CD1c-positive myeloid dendritic cell (primary cell): ENCODE measurements around the gene PTPN22.

ENCODE experiments used
- DNase-seq: peaks from one replicate; pipeline ENCODE4 v3.0.0-alpha.2; 2016; ENCODE audit errors: extremely low spot score

The PTPN22 gene

DNA sequence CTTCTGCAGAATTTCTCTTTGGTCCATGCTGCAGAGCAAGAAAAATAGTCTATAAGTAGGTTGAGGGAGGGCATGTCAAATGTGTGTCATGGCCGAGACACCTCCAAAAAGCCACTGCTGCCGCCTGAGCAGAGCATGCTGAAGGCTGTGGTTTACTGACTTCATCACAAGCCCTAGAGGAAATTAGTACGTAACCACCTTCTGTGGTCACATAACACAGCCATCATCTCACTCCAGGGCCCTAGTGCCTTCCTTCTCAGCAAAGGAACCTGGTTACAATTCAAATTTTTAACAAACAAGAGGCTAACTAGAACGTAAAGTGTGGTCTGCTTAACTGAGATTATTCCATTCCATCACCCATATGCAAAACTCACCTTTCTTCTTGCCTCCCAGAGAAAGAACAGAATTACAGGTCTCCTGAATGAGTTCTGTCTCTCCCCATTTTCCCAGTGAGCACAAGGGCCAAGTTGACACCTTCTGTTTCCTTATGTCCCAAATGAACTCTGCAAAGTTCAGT lies at the start of gene PTPN22:
PTPN22 (minus strand) TSS at position 116 of the 517 bp plus-strand sequence.
- peak; percentile 89 for DNase-seq

DNA sequence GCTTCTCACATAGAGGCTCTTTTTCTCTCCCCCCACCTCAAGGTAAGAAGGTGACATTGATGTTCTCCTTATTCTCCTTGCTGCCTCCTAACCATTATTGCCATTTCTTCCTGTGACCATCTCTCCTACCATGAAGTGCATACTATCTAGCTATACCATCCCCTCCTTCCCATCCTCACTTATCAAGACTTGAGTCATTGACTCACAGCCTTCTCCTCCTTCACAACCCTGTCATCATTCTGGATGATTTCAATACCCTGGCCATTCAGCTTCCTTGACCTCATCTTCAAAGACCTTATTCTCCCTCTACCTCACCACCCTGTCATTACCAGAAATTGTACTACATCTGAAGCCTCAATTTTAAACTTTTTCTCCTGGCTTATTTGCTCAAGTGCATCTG lies 46.7 kb upstream of the PTPN22 start:
- DNase-seq: no peak

DNA sequence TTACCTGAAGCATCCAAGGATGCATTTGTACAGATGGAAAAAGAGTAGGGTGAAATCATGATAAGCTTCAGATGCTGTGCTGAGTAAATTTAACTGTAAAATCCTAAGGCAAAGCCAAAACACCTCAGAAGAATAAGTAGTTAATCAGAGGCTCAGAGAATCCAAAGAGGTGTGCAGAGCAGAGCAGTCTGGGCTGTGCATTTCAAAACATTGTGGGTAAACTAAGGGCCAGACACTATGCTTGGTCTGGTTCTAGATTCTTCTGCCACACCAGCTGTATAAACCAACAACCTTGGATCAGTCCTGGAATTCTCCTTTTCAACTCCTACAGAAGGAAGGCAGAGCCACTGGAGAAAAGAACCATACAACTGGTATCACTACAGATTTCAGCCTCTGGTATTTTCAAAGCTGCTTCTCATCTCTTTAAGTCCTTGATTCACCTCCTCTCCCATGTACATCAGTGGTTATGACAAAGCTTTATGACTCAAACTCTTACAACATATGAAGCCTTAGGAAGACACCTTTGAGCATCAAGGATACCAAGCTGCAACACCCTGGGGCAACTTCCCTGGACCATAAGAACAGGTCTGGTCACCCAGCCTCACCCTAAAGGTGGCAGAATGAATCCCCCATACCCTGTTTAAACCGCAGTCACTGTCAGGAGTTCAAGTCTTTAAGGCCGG lies 46.0 kb upstream of the PTPN22 start:
- DNase-seq: no peak

DNA sequence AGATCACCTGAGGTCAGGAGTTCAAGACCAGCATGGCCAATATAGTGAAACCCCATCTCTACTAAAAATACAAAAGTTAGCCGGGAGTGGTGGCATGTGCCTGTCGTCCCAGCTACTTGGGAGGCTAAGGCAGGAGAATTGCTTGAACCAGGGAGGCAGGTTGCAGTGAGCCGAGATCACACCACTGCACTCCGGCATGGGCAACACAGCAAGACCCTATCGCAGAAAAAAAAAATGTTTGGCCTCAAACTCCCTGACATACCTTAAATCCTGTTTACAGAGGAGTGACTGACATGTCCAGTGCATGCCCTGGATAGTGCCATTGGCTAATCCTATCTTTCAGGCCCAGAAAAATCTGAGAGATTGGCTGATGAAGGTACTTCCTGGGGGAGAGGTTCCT lies 45.5 kb upstream of the PTPN22 start:
- no peak for DNase-seq

DNA sequence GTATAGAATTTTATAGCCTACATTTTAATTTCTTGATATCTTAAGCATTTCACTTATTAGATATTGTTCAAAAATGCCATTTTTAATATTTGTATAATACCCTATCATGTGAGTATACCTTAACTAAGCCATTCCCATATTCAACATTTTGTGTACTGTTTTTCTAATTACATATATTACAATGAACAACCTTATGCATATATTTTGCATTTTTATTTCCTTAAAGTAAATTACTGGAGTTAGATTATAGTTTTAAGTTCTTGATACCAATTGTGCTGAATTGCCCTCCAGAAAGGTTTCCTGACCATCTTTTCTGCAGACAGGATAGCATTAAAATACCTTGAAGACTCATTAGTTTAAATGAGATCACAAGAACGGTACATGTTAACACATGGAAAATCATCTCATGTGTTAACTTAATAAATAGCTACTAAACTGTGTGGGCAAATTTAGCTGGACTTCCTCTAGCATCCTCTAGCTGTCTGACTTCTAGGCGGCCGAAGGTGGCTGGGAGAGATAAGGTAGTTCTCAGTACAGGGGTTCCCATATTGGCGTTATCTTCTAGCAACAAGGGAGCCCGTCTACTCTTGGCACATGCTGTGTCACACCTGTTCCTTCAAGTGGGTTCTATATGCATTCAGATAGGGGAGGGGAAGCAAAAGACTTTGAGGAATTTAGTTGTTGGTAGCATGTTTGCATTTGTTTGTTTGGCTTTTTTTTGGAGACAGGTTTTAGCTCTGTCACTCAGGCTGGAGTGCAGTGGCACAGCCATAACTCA lies 42.6 kb upstream of the PTPN22 start:
- DNase-seq: no peak

DNA sequence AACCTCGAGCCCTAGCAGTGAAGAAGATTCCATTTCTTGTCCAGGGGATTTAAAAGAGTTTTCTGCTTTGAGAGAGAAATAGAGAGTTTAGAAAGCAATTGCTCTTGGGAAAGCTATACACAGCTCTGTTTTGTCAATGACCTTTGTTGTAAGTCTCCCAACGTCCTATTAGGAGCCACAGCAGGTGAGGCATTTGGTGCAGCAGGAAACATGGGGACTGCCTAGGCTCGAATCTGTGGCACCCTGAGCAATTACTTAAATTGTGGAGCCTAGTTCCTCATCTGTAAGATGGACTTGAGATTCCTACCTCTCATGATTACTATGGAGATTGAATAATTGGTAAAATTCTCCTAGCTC lies 41.8 kb upstream of the PTPN22 start:
- no peak for DNase-seq

DNA sequence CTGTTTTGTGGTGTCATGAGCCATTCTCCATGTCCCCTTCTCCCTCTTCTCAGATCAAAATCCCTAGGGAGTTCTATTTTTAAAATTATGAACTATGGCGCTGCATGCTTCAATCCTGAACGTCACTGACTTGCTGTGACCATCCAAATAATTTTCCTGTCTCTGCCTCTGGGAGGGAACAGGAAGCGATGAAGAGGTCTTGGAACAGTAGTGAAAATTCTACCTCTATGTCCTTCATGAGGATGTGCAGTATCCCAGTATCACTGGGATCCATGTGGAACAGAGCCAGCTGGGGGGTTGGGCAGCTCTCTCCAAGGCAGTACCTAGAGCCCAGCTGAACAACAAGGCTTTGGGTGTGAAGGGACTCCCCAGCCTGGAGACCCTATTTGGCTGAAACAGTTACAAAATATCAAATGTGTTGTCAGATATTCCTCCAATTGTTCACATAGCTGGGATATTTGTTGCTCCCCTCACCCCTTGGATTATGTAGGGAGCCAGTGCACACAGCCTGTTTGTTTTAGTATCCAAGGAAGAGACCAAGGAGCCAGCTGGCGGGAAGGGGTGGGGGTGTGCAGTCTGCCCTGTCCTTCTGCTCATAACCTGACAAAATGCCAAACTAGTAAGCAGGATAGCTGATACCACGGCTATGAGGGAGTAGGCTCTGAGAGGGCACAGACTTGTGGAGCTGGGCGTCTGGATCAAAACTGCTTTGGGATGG lies 41.2 kb upstream of the PTPN22 start:
- no peak for DNase-seq

DNA sequence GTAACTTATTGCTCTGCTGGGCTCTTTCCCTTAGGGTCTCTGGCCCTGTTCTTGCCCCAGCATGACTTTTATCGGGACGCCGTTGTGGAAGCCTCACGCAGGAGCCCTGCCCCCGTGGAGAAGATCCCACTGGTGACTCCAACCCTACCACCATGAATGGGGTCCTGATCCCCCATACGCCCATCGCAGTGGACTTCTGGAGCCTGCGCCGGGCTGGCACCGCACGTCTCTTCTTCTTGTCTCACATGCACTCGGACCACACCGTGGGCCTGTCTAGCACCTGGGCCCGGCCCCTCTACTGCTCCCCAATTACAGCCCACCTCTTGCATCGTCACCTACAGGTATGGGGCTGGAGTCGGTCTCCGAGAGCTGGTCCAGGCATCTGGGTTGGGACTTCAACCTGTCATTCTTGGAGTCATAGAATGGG lies 33.9 kb upstream of the PTPN22 start:
- DNase-seq: no peak

DNA sequence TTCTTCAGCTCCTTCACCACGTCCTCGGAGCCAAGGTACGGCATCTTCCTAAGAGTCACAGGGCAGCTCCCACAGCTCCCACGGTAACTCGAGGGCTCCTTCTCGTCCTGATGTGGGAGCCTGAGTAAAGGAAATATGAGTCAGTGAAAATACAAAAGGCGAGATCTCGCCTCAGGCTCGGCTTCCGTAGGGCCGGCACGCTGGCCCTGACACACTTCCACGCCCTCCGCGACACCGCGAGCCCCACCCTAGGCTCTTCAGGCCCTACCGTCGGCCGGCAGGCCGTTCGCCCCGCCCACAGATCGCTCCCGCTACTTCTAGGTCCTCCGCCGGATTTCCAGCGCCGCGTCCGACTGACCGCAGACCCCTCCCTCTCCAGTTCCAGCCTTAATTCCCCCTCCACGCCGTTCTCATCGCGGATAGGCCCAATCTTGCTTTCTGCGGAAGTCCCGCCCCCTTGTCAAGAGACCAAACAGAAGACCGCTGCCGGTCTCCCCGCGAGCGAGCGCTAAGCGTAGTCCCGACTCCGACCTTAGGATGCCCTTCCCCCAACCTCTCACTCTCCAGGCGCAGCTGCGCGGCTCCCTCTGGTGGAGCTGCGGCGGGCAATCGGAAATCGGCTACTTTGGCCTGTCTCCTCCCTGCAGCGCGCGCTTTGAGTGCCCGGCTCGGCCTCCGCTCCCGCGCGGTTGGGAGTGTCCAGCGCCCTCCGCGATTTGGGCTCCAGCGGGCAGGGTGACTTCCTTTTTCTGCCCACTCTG lies 33.3 kb upstream of the PTPN22 start, which contains the start of the genes AP4B1 and DCLRE1B:
AP4B1 (minus strand) TSS at position 126 of the 761 bp plus-strand sequence; CDS start at position 44, 82 bp downstream.
DCLRE1B (plus strand) TSS at position 653 of the 761 bp plus-strand sequence. CDS start 261 bp downstream, outside the sequence.
- peak; percentile 99 for DNase-seq

DNA sequence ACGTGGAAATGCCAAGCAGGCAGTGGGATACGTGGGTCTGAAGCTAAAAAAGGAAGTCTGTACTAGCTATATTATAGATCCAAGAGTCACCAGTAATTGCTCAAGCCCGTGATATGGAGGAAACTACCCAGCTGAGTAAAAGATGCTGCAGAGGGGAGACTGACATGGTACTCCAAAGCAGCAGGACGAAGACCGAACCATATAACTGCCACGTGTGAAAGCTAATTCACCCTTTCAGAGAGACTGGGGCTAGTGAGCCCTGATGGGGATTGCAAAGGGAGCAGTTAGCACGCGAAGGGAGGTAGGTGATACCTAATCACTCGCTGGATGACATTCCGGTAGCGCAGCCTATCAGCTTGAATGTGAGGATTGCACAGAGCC lies 32.8 kb upstream of the PTPN22 start:
- DNase-seq: peak; percentile 71

DNA sequence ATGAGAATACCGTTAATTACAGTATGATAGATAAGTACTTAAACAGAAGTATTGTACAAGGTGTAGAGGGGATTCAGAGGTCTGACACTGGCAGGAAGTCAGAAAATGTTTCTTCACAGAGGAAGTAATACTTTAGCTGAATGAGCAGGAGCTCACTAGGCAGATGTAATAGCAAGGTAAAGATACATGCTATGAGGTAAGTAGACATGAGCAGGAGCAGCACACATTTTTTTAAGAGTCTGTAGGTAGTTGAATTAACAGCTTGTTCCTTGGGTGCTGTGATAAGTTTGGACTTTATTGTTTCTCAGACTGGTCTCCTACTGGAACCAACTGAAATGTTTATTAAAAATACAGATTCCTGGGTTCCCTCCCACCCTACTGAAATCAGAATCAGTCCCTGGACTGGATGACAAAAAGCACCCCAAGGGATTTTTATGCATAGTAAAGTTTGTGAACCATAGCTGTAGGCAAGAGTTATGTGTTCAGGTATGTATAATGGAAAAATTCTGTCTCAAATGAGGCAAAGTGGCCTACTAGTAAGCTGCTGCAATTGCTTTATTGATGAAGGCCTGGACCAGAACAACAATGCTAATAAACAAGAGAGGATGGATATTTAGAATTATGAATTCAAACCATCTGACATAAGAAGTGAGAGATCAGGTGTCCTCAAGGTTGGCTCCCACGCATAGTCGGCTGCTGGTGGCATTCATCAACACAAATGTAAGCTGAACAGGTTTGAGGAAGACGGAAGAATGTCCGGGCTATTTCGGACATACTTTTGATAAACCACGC lies 32.2 kb upstream of the PTPN22 start:
- no peak for DNase-seq

DNA sequence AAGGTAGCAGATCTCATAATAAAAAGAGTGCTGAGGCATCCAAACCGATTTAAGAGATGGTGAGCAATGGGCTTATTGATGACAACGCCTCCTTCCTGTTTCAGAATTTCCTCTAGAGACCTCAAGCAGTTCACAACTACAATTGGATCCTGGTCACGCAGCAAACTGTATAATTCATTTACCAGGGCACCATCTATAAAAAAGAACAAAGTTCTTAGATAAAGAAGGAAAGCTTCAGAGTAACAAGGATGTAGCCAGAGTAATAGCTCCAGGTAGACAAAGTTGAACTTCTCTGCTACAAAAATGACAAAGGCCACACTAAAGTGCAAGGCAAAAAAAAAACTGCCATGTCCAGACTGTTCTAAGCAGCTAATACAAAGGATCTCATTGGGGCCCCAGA lies 29.7 kb upstream of the PTPN22 start:
- no peak for DNase-seq

DNA sequence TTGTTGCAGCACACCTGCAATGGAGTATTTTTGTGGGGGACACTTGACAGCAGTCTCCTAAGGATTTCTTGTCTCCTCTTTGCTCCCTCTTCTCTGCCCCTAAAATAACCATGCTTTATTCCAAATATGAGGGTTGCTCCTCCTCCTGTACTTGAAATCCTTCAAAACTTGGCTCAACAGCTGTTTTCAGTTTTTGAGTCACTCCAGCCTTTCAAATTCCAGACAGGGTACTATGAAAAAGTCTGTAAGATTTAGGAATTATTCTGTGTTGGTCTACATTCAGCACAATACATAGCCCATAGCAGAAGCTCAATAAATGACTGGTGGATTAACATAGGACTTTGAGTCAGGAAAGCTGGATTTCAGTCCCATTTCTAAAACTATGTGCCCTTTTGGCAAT lies 27.6 kb upstream of the PTPN22 start:
- no peak for DNase-seq

DNA sequence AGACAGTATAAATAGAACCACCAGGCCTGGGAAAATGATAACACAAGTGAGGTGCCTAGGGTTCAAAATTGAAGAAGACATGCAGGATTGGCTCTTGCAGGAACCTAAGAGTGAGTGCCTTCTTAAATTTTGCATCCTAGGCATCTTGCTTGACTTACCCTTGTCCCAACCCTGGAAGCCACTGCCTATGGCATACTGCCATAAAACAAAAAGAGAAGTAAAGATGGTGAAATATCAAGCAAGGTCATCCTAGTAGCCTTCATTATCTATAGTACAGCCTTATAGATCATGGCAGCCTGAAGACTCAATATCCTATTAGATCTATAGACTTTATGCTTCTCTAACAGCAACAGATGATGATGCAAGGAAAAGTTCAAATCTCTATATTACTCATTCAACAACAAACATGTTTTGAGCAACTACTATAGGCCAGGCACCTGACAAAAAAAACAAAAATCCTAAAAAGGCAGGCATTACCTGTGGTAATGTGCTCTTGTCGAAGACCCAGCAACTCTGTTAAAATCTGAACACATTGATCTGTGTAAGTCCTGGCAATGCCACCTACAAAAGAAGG lies 26.8 kb upstream of the PTPN22 start:
- DNase-seq: no peak

DNA sequence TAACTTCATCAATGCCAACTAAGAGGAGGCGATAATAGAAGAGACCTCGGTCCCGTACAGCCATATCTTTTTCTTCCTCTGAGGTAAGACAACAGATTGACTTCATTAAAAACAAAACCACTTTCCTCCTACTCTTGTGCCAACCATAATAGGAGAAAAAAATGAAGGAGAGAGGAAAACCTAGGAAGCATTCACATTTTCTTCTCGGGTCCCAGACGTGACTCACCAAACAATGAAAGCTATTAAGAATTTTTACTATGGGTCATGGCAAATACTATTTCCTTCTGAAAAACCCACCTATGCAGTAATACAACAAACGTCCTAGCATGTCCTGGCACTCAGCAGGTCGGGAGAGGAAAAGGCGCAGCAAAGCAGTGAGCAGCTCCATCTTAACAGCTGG lies 24.4 kb upstream of the PTPN22 start:
- no peak for DNase-seq

DNA sequence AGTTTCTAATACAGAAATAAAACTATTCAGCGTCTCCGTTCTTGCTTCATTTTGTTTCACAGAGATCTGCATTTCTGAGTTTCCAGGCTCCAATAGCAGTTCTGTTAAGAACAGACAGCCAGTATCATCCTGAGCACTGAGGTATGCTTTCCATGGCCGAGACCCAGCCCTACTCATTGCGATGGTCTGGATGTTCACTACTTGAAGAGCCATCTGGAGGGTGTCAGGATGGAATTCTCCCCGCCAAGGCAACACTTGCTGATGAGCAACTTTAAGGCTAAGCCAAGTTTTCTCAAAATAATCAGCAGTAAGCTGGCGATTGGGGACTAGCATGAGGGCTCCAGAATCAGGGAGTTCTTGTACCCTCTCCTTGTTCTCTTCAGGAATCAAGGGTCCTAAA lies 23.6 kb upstream of the PTPN22 start:
- DNase-seq: no peak

DNA sequence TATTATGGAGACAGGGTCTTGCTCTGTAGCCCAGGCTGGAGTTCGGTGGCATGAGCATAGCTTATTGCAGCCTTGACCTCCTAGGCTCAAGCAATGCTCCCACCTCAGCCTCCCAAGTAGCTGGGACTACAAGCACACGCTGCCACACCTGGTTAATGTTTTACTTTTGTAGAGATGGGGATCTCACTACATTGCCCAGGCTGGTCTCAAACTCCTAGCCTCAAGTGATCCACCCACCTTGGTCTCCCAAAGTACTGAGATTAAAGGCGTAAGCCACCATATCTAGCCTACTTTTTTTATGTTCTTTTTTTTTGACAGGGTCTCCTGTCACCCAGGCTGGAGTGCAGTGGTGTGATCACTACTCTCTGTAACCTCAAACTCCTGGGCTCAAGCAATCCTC lies 21.8 kb upstream of the PTPN22 start:
- DNase-seq: no peak

DNA sequence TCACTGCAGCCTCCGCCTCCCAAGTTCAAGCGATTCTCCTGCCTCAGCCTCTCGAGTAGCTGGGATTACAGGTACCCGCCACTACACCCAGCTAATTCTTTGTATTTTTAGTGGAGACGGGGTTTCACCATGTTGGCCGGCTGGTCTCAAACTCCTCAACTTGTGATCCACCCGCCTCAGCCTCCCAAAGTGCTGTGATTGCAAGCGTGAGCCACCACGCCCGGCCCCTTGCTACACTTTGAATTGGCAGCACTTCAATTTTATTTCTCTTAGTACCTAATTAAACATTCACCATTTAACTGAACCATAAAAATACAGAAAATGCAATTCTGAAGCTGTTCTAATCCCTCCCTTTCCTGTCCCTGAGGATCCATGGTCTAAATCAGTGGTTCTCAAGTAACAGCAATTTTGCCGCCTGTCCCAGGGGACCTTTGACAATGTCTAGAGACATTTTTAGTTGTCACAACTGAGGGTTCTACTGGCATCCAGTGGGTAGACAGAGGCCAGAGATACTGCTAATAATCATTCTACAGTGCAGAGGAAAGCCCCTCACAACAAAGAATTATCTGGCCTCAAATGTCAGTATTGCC lies 20.2 kb upstream of the PTPN22 start:
- no peak for DNase-seq

DNA sequence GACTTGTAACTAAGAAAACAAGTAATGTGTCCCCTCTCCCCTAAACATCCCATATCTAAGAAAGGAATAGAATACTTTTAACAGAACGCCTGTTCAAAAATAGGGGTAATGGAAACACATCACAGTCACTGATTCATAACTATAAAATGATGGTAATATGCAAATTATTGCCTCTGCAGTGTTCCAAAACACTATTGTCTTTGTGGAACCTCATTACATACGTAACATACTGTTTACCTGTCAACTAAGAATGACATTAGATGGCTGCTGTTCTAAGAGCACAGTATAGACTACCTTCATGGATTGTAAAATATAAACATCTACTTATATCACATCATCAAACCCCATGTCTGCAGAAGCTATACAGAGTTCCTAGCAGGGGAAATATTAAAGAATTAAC lies 19.3 kb upstream of the PTPN22 start:
- no peak for DNase-seq
